ENCODE data around the gene EML6. TPM values are rescaled to one million over a fixed set of nuclear protein-coding genes. Genes with fewer than 3 reads are reported as not detected.
A peak's percentile ranks its signal among the peaks of the same experiment; 100 is the strongest.

Gene EML6
- total RNA-seq, 4 donors from 2014 or later = 2.7 to 42.5 (median 11.9) TPM

DNA sequence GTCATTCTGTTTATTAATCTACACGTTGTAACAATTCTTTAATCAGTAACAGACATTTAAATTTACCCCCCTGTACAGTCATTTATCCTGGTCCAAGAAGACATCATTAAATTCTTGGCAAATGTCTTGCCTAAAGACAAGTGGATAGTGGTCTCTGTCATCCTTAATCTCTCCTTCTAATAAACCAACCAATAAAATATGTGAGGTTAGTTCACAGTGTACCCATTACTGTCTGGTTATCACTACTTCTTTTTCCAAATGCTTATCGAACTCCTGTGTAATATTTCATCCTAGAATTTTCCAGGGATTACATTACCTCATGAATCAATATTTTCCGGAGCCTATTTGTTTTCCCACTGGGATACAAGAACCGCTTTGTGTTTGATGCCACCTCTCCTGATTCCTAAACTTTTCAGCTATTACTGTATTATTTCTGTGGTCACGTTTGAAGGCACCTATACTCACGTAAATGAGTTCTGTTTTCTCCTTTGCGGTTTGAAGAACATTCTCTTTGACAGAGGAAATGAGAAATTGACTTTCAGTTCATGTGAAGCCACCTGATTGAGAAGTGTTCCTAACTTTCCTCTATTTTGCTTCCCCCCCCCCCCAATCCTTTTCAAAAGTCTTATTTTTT lies 195.3 kb downstream of the EML6 start:
- DNase-seq (no peak), ATAC-seq (no peak)
- Histone ChIP-seq H3K36me3 (no peaks in the 10 kb centered on the region), H3K4me3 (no peak overlapping the region), H3K27me3 (no peaks in the 10 kb centered on the region), H3K27ac (no peak overlapping the region), H3K9me3 (no peaks in the 10 kb centered on the region), H3K4me1 (no peaks in the 10 kb centered on the region)
- no peak for TF ChIP-seq POLR2A (IDR thresholded peaks at IDR 0.05)
- intact Hi-C loops (cut with DNase I; ENCODE audit: low total_unique reads) = no loop called here
- in situ Hi-C loops (cut with MboI; ENCODE audit: low sequenced_read_pairs in 4 of 4) = loop anchor here in 1 of 4 donors (25.0 kb wide), 1 partner anchor 269 kb away; no protein-coding TSS in a partner anchor

GRCh38 chr2:54920660-54921059 lies 197.2 kb downstream of the EML6 start:
- no peak for TF ChIP-seq POLR2A (IDR thresholded peaks at IDR 0.05)
- TF ChIP-seq, protein P1, sequence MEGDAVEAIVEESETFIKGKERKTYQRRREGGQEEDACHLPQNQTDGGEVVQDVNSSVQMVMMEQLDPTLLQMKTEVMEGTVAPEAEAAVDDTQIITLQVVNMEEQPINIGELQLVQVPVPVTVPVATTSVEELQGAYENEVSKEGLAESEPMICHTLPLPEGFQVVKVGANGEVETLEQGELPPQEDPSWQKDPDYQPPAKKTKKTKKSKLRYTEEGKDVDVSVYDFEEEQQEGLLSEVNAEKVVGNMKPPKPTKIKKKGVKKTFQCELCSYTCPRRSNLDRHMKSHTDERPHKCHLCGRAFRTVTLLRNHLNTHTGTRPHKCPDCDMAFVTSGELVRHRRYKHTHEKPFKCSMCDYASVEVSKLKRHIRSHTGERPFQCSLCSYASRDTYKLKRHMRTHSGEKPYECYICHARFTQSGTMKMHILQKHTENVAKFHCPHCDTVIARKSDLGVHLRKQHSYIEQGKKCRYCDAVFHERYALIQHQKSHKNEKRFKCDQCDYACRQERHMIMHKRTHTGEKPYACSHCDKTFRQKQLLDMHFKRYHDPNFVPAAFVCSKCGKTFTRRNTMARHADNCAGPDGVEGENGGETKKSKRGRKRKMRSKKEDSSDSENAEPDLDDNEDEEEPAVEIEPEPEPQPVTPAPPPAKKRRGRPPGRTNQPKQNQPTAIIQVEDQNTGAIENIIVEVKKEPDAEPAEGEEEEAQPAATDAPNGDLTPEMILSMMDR (IDR thresholded peaks at IDR 0.05 in 4 of 5, conservative IDR thresholded peaks at IDR 0.05 in 1 of 5) = no peak
- Histone ChIP-seq H3K27me3 (no peaks in the 10 kb centered on the region), H3K9me3 (no peaks in the 10 kb centered on the region), H3K36me3 (no peaks in the 10 kb centered on the region), H3K27ac (no peak overlapping the region), H3K4me3 (no peak overlapping the region), H3K4me1 (no peaks in the 10 kb centered on the region)
- DNase-seq = no peak
- in situ Hi-C loops (cut with MboI; ENCODE audit: low sequenced_read_pairs in 4 of 4) = loop anchor here in 1 of 4 donors (25.0 kb wide), 1 partner anchor 267 kb away; no protein-coding TSS in a partner anchor
- ATAC-seq = no peak
- intact Hi-C loops (cut with DNase I; ENCODE audit: low total_unique reads) = no loop called here

- TF ChIP-seq POLR2A (IDR thresholded peaks at IDR 0.05) = no peak
- TF ChIP-seq, protein P1 (IDR thresholded peaks at IDR 0.05 in 4 of 5, conservative IDR thresholded peaks at IDR 0.05 in 1 of 5) = no peak
- DNase-seq (no peak), ATAC-seq (no peak)
- Histone ChIP-seq H3K36me3 (no peaks in the 10 kb centered on the region), H3K27ac (no peak overlapping the region), H3K9me3 (no peaks in the 10 kb centered on the region), H3K4me3 (no peak overlapping the region), H3K27me3 (no peaks in the 10 kb centered on the region), H3K4me1 (peaks cover 9 to 11% of the 10 kb centered on the region in 2 donors)
- intact Hi-C loops (cut with DNase I; ENCODE audit: low total_unique reads) = no loop called here
- in situ Hi-C loops (cut with MboI; ENCODE audit: low sequenced_read_pairs in 4 of 4) = loop anchor here in 1 of 4 donors (25.0 kb wide), 1 partner anchor 263 kb away; no protein-coding TSS in a partner anchor
These were observed 200.7 kb downstream of the EML6 start for GRCh38 chr2:54924121-54924520.

- Histone ChIP-seq H3K4me3 (no peak overlapping the region), H3K27me3 (no peaks in the 10 kb centered on the region), H3K4me1 (peaks cover 9 to 11% of the 10 kb centered on the region in 2 donors), H3K9me3 (no peaks in the 10 kb centered on the region), H3K27ac (no peak overlapping the region), H3K36me3 (no peaks in the 10 kb centered on the region)
- intact Hi-C loops (cut with DNase I; ENCODE audit: low total_unique reads) = loop anchor here (5.0 kb wide), 1 partner anchor 87 kb away; no protein-coding TSS in a partner anchor
- in situ Hi-C loops (cut with MboI; ENCODE audit: low sequenced_read_pairs in 4 of 4) = no loop called here
- ATAC-seq = no peak
- TF ChIP-seq POLR2A (IDR thresholded peaks at IDR 0.05) = no peak
- TF ChIP-seq, protein P1 (IDR thresholded peaks at IDR 0.05 in 4 of 5, conservative IDR thresholded peaks at IDR 0.05 in 1 of 5) = no peak
- no peak for DNase-seq
These were observed 201.6 kb downstream of the EML6 start for GRCh38 chr2:54925022-54925421.

DNA sequence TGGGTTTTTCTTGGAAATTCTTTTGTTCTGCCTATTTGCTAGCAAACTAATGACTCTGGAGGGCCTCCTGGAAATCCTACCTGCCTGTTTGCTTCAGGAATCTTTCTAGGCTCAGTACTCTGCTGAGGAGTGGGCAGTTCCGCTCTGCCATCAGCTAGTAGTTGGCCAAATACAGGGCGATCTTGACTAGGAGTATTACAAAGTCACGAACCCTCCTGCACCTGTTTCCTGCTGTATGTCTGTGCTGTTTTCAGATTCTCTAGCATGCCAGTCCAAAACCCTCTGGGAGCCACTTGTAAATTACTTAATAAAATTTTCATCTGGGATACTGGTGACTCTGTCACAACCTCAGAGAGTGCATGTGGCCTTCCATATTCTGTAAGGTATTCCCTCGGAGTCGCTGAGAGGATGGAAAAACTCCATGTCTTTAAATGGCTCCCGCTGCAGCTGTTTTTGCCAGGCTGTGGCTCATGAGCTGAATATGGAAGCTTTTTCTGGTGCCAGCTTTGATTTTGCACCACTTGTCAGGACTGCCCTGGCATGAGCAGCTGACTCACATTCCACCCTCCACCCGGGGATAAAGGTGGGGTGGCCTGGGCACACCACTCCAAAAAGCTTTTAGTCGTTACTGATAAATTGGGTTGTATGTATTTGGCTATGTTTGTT lies 203.8 kb downstream of the EML6 start:
- peak in 1 of 2 donors; percentile 61 for DNase-seq
- Histone ChIP-seq H3K9me3 (no peaks in the 10 kb centered on the region), H3K4me3 (peak overlapping the region in 2 of 4 donors; percentile 31 to 35), H3K27me3 (no peaks in the 10 kb centered on the region), H3K36me3 (no peaks in the 10 kb centered on the region), H3K4me1 (peaks cover 9 to 15% of the 10 kb centered on the region in 2 donors), H3K27ac (peak overlapping the region; percentile 77 to 88 (median 80))
- ATAC-seq = peak; percentile 83
- in situ Hi-C loops (cut with MboI; ENCODE audit: low sequenced_read_pairs in 4 of 4) (no loop called here), intact Hi-C loops (cut with DNase I; ENCODE audit: low total_unique reads) (loop anchor here (5.0 kb wide), 1 partner anchor 85 kb away; no protein-coding TSS in a partner anchor)
- TF ChIP-seq POLR2A (IDR thresholded peaks at IDR 0.05) = no peak
- TF ChIP-seq, protein P1 (IDR thresholded peaks at IDR 0.05 in 4 of 5, conservative IDR thresholded peaks at IDR 0.05 in 1 of 5) = no peak

Measured in gastrocnemius medialis (tissue), 4 donors.